HepG2 (cell line): ENCODE data around the gene IRS1. TPM values are rescaled to one million over a fixed set of nuclear protein-coding genes. Genes with fewer than 3 reads are reported as not detected.

Source experiments
- HNF1A ChIP-seq, 2 experiments: sonication (generic) in 1 of 2; formaldehyde crosslinking in 1 of 2; IDR thresholded peaks; 2 replicates each; pipeline versions ENCODE4 v1.4.0 to v1.6.1; 2016 to 2020; ENCODE audit warnings: borderline replicate concordance in 1 of 2, low read depth in 1 of 2, mild to moderate bottlenecking in 1 of 2, missing genetic modification reagents in 1 of 2
- POGZ ChIP-seq: sonication (generic); formaldehyde crosslinking; IDR thresholded peaks from 2 replicates; pipeline ENCODE4 v1.4.0; 2020; ENCODE audit warnings: mild to moderate bottlenecking, missing genetic modification reagents
- ZBTB25 ChIP-seq: IDR thresholded peaks from 2 replicates; pipeline ENCODE4 v1.6.1; 2018; ENCODE audit warnings: missing genetic modification reagents
- ZBTB26 ChIP-seq: IDR thresholded peaks from 2 replicates; pipeline ENCODE4 v1.6.1; 2016; ENCODE audit warnings: missing compliant biosample characterization, missing genetic modification reagents, borderline replicate concordance
- ZFY ChIP-seq: sonication (generic); formaldehyde crosslinking; IDR thresholded peaks from 2 replicates; pipeline ENCODE4 v1.4.0; 2020; ENCODE audit warnings: missing genetic modification reagents
- ZNF335 ChIP-seq: sonication (generic); formaldehyde crosslinking; IDR thresholded peaks from 2 replicates; pipeline ENCODE4 v1.4.0; 2020; ENCODE audit warnings: missing genetic modification reagents
- ZNF564 ChIP-seq: sonication (generic); formaldehyde crosslinking; IDR thresholded peaks from 2 replicates; pipeline ENCODE4 v1.8.1; 2023; ENCODE audit warnings: mild to moderate bottlenecking, missing genetic modification reagents
- ZNF615 ChIP-seq: sonication (generic); formaldehyde crosslinking; IDR thresholded peaks from 2 replicates; pipeline ENCODE4 v1.5.0; 2020; ENCODE audit warnings: mild to moderate bottlenecking, missing genetic modification reagents, borderline replicate concordance
- ZNF644 ChIP-seq: IDR thresholded peaks from 2 replicates; pipeline ENCODE4 v1.6.1; 2016; ENCODE audit warnings: low read depth
- ZSCAN20 ChIP-seq: sonication (generic); formaldehyde crosslinking; IDR thresholded peaks from 2 replicates; pipeline ENCODE4 v1.4.0; 2020; ENCODE audit warnings: missing genetic modification reagents, mild to moderate bottlenecking, borderline replicate concordance
- polyA plus RNA-seq, 8 experiments: library from polyadenylated mRNA; depleted of rRNA in 3 of 8; stranded (reverse) in 7 of 8; unstranded in 1 of 8; fragments of >200 nt; fragmentation: Illumina TruSeq in 4 of 8; extraction: Trizol in 4 of 8; gene quantifications; 2 replicates each; pipeline versions ENCODE4 v1.2.1 to v1.2.3, GENCODE V29; 2011 to 2016; ENCODE audit warnings: low read depth in 4 of 8, missing spikeins in 1 of 8, mixed read lengths in 1 of 8; ENCODE audit not compliant: insufficient read depth in 1 of 8
- total RNA-seq, 5 experiments: library from RNA; depleted of rRNA; stranded (reverse); fragments of >200 nt; fragmentation: Illumina TruSeq; extraction: Trizol; gene quantifications; 2 replicates each; pipeline ENCODE4 v1.2.3, GENCODE V29; 2016; ENCODE audit warnings: low read depth in 1 of 5

The IRS1 gene
- total and polyA plus RNA-seq, 2 of the 13 experiments (the other 11 are each of a cell fraction or from before 2014, with no cell fraction given), result 8.7 to 9.0 TPM

GRCh38 chr2:226738191-226738820 is 61.3 kb downstream of the IRS1 start (continued):
- 0 out of 2 replicates have a peak, but pooled peaks have one; percentile 20 for TF ChIP-seq HNF1A (IDR thresholded peaks at IDR 0.05; ENCODE audit: low read depth)
- 0 out of 2 replicates have a peak, but pooled peaks have one; percentile 10 for TF ChIP-seq HNF1A (CRISPR knock-in tag; IDR thresholded peaks at IDR 0.05; ENCODE audit: borderline replicate concordance)
- TF ChIP-seq ZFY, result no peak
- 0 out of 2 replicates have a peak, but pooled peaks have one; percentile 29 for TF ChIP-seq ZBTB25 (CRISPR knock-in tag)
- no peak for TF ChIP-seq ZNF564 (CRISPR knock-in tag)
- TF ChIP-seq ZBTB26 (CRISPR knock-in tag), result 0 out of 2 replicates have a peak, but pooled peaks have one; percentile 87
- TF ChIP-seq ZNF615 (CRISPR knock-in tag), result no peak
- TF ChIP-seq ZNF644 (CRISPR knock-in tag), result peak; percentile 94
- TF ChIP-seq ZSCAN20 (CRISPR knock-in tag), result no peak
- no peak for TF ChIP-seq ZNF335 (CRISPR knock-in tag)
- TF ChIP-seq POGZ (CRISPR knock-in tag), result 0 out of 2 replicates have a peak, but pooled peaks have one; percentile 12
